Stimulated activated CD8-positive, alpha-beta memory T cell treated with anti-CD3 and anti-CD28 coated beads, Interleukin-4, amount 100 ng/mL, for 48 hours (primary cell): Measurements from ENCODE around the gene C19orf85.
"Not testable (repeated sequence)": the region's sequence is repeated elsewhere in the genome, so short reads cannot be mapped to it uniquely, and the experiment has no call there.

ENCODE experiments used
- DNase-seq: peaks from one replicate; pipeline ENCODE4 v3.0.0-alpha.2; 2020

Gene C19orf85

GRCh38 chr19:55436847-55437246 is 27.7 kb downstream of the C19orf85 start:
- DNase-seq = no peak

DNA sequence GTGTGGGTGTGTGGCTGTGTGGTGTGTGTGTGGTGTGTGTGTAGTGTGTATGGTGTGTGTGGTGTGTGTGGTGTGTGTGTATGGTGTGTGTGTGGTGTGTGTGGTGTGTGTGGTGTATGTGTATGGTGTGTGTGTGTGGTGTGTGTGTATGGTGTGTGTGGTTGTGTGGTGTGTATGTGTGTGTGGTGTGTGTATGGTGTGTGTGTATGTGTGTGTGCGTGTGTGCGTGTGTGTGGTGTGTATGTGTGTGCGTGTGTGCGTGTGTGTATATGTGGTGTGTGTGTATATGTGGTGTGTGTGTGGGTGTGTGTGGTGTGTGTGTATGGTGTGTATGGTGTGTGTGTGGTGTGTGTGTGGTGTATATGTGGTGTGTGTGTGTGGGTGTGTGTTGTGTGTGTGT is 29.5 kb downstream of the C19orf85 start:
- DNase-seq = no peak

- no peak for DNase-seq
These were observed 30.1 kb downstream of the C19orf85 start for GRCh38 chr19:55434356-55434919.

GRCh38 chr19:55433292-55433691 is 31.3 kb downstream of the C19orf85 start:
- DNase-seq = no peak

- no peak for DNase-seq
These were observed 32.2 kb downstream of the C19orf85 start for GRCh38 chr19:55432241-55432959.

DNA sequence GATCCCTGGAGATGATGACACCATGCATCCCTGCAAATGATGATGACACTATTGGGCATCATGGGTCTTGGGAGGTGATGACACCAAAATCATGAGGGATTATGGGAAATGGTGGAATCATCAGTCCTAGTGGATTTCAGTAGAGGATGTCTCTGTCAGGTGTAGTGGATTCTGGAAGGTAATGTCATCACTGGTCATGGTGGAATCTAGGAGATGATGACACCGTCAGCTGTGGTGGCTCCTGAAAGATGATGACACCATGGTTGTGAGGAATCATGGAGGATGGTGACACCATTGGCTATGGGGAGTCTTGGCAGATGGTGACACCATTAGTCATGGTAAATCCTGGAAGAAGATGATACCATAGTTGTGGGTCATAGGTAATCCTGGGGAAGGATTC is 33.4 kb downstream of the C19orf85 start:
- no peak for DNase-seq

GRCh38 chr19:55426042-55426441 is 38.5 kb downstream of the C19orf85 start:
- no peak for DNase-seq

- DNase-seq = no peak
These were observed 40.0 kb downstream of the C19orf85 start for GRCh38 chr19:55424518-55424917.

GRCh38 chr19:55423225-55424005 is 41.1 kb downstream of the C19orf85 start:
- no peak for DNase-seq

- not testable (repeated sequence) for DNase-seq
These were observed 43.3 kb downstream of the C19orf85 start for GRCh38 chr19:55421281-55421680.

DNA sequence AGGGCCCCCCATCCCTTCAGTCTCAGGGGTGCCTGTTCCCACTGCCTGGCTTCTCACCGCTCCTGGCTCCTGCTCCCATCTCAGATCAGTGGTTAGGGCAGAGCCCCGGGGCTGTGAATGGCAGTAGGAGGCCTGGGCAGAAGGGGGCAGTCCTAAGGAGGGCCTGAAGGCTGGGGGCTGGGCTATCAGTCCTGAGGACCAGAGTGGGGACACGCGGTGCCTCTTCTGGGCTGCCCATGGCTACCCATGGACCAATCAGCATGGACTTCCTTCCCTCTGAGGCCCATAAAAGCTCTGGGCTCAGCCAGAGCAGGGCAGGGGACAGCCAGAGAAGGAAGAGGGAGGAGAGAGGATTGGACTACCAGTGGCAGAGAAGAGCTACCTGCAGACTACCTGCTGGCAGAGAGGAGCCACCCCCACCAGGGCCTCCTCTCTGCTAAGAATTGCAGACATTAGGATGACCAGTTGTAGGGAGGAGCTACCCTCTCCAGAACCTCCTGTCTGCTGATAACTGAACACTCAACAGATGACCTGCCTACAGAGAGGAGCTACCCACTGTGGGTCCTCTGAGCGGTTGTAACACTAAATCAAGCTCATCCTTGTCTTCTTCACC is 44.8 kb downstream of the C19orf85 start:
- DNase-seq = no peak

DNA sequence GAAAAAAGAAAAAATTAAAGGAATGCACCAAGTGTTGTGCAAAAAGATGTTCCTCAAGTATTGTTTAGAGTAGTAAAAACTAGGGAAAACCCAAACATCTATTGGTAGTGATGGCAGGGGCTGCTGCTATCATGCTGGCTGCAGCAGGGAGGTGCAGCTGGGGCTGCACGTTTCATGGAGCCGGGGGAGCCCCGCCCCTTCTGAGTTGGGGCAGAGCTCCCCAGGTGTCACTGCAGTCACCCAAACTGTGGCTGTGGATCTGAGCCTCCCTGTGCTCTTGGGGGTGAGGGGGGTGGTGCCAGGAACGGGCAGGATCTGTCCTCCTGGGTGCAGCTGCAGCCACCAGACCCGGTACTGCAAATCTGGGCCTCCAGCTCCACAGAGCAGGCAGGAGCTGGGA is 45.4 kb downstream of the C19orf85 start:
- DNase-seq = no peak

- peak; percentile 59 for DNase-seq
These were observed 46.4 kb downstream of the C19orf85 start for GRCh38 chr19:55418185-55418584.
